GM23248 (cell line): ENCODE data around the gene CCDC85B. TPM values are rescaled to one million over a fixed set of nuclear protein-coding genes. Genes with fewer than 3 reads are reported as not detected.

Experiments used
- DNase-seq: peaks from one replicate; pipeline ENCODE4 v3.0.0-alpha.2; 2015
- H2AFZ ChIP-seq: fragments of 200-600 bp; sonication (generic); 2 replicates; pipeline ENCODE4 v1.6.1; 2016; ENCODE audit warnings: antibody characterized with exemption
- H3F3A ChIP-seq: fragments of 200-600 bp; sonication (generic); 2 replicates; pipeline ENCODE4 v1.6.1; 2016; ENCODE audit warnings: mild to moderate bottlenecking, antibody characterized with exemption, mixed run types; ENCODE audit not compliant: insufficient read depth
- H3K27ac ChIP-seq: fragments of 200-600 bp; sonication (generic); 2 replicates; pipeline ENCODE4 v1.5.1; 2016; ENCODE audit warnings: mild to moderate bottlenecking
- H3K27me3 ChIP-seq: fragments of 200-600 bp; sonication (generic); replicated peaks from 2 replicates; pipeline ENCODE4 v1.6.1; 2016; ENCODE audit warnings: mild to moderate bottlenecking; ENCODE audit not compliant: insufficient read depth
- H3K36me3 ChIP-seq: fragments of 200-600 bp; sonication (generic); 2 replicates; pipeline ENCODE4 v1.6.1; 2016; ENCODE audit warnings: low read depth, mild to moderate bottlenecking
- H3K4me1 ChIP-seq: fragments of 200-600 bp; sonication (generic); 2 replicates; pipeline ENCODE4 v1.6.1; 2016; ENCODE audit warnings: mild to moderate bottlenecking; ENCODE audit not compliant: insufficient read depth
- H3K4me2 ChIP-seq: fragments of 200-600 bp; sonication (generic); one replicate; pipeline ENCODE4 v1.6.1; 2016; ENCODE audit warnings: mild to moderate bottlenecking; ENCODE audit not compliant: unreplicated experiment
- H3K4me3 ChIP-seq: fragments of 200-600 bp; sonication (generic); 2 replicates; pipeline ENCODE4 v1.5.1; 2016; ENCODE audit warnings: mild to moderate bottlenecking
- H3K79me2 ChIP-seq: fragments of 200-600 bp; sonication (generic); 2 replicates; pipeline ENCODE4 v1.6.1; 2016; ENCODE audit warnings: mild to moderate bottlenecking; ENCODE audit not compliant: insufficient read depth
- H3K9ac ChIP-seq: fragments of 200-600 bp; sonication (generic); 2 replicates; pipeline ENCODE4 v1.6.1; 2016; ENCODE audit warnings: mild to moderate bottlenecking
- H3K9me2 ChIP-seq: fragments of 200-600 bp; sonication (generic); 2 replicates; pipeline ENCODE4 v1.6.1; 2016; ENCODE audit warnings: mixed run types, mild to moderate bottlenecking, moderate library complexity; ENCODE audit not compliant: insufficient read depth
- H3K9me3 ChIP-seq: fragments of 200-600 bp; sonication (generic); one replicate; pipeline ENCODE4 v1.6.1; 2017; ENCODE audit warnings: low read depth
- H4K20me1 ChIP-seq: fragments of 200-600 bp; sonication (generic); 2 replicates; pipeline ENCODE4 v1.6.0; 2016; ENCODE audit not compliant: insufficient read depth
- EZH2 ChIP-seq: fragments of 200-600 bp; sonication (generic); IDR thresholded peaks from 2 replicates; pipeline ENCODE4 v1.6.1; 2018; ENCODE audit warnings: antibody characterized with exemption, mild to moderate bottlenecking; ENCODE audit not compliant: insufficient read depth, poor library complexity, severe bottlenecking
- EZH2phosphoT487 ChIP-seq: fragments of 200-600 bp; sonication (generic); IDR thresholded peaks from 2 replicates; pipeline ENCODE4 v1.6.1; 2018; ENCODE audit warnings: antibody characterized with exemption, moderate library complexity, mild to moderate bottlenecking, low read depth; ENCODE audit not compliant: insufficient read depth
- WGBS, 2 experiments: methylation state at CpG; one replicate each; pipeline ENCODE4 v1.1.6; 2015 to 2017; ENCODE audit warnings: low lambda C conversion rate in 2 of 2, low coverage in 1 of 2; ENCODE audit errors: missing lambda C conversion rate in 2 of 2; 5-methylcytosine and 5-hydroxymethylcytosine counted together
- in situ Hi-C: fragments of 300-500 bp; cut with MboI; formaldehyde crosslinking; loops from 2 replicates; pipeline ENCODE4 v1.15.0; 2020
- polyA plus RNA-seq: library from polyadenylated mRNA; unstranded; fragments of >200 nt; fragmentation: Nextera tagmentation; extraction: Ambion mirVana; gene quantifications from 2 replicates; pipeline ENCODE4 v1.2.1, GENCODE V29; 2016
- total RNA-seq: library from RNA; depleted of rRNA; stranded (reverse); fragments of >200 nt; shearing (Covaris generic); gene quantifications from 2 replicates; pipeline ENCODE4 v1.2.3, GENCODE V29; 2014

CCDC85B gene
- total and polyA plus RNA-seq, 2 experiments from 2014 or later: 116 to 143 TPM

DNA sequence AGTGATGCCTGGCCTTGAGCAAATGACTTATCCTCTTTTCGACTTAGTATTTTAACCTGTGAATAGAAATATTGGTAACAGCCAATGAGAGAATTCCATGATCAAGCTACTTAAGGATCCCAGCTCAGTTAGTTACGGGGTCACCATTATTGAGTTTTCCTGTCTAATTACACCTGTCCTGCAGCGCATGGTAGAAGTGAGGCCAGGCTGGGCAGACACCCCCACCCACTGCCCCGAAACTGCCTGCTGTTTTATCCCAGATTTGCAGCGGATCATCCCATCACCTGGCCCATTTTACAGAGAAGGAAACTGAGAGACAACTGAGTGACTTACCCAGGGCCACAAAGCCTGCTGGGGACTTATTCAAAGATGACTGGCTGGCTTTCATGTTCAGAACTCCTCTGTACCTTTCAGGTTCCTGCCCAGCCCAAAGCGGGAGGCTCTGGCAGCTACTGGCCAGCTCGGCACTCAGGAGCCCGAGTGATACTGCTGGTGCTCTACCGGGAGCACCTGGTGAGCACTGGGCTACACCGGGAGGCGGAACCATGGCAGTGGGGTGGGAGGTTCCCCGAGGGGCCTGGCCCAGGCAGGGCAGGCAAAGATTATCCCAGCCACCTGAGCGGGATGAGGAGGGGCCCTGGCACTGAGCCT lies 28.8 kb upstream of the CCDC85B start:
- Histone ChIP-seq H3K9me2 (no peaks in the 10 kb centered on the region), H2AFZ (no peak overlapping the region), H3K9ac (peak overlapping the region; percentile 90), H3F3A (peaks cover 50% of the 10 kb centered on the region), H3K27me3 (no peaks in the 10 kb centered on the region), H4K20me1 (peaks cover 4% of the 10 kb centered on the region; the same call in 1 of the 2 replicates), H3K4me1 (peaks cover 12% of the 10 kb centered on the region), H3K4me3 (peak overlapping the region; percentile 92), H3K27ac (peak overlapping the region; percentile 84), H3K9me3 (no peaks in the 10 kb centered on the region), H3K79me2 (peaks cover 43% of the 10 kb centered on the region), H3K4me2 (peak overlapping the region; percentile 94), H3K36me3 (peaks cover 7% of the 10 kb centered on the region; the same call in 1 of the 2 replicates)
- DNase-seq: no peak
- 89 to 92% methylated on average over 9 to 13 of the region's 13 CpGs for WGBS, 2 experiments
- no peak for TF ChIP-seq EZH2phosphoT487
- TF ChIP-seq EZH2: no peak
- in situ Hi-C loops: no loop called here

DNA sequence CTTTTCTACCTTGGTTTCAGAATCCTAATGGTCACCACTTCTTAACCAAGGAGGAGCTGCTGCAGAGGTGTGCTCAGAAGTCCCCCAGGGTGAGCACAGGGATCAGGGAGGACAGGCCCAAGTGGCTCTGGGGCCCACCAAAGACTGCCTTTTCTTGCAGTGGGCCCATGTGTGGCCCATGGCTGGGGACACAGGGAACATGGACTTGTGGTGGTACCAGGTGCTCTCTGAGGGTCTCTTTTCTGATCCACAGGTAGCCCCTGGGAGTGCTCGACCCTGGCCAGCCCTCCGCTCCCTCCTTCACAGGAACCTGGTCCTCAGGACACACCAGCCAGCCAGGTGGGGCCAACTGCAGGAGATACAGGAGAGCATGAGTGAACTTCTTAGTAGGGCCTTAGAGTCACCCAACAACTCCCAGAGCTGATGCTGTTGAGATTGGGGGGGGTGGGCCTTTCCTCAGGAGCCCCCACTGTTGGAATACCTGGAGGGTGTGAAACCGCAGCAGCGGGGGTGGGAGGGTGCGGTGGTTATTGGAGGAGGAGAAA lies 28.2 kb upstream of the CCDC85B start:
- whole genome bisulfite sequencing, 2 experiments: 72 to 92% methylated on average over 4 to 5 of the region's 5 CpGs
- Histone ChIP-seq H3K9ac (peak overlapping the region; percentile 90; the same call in 1 of the 2 replicates), H3K4me1 (peaks cover 12% of the 10 kb centered on the region), H3K36me3 (peaks cover 12% of the 10 kb centered on the region; the same call in 1 of the 2 replicates), H3K9me3 (no peaks in the 10 kb centered on the region), H3K27ac (no peak overlapping the region), H2AFZ (no peak overlapping the region), H3K4me3 (peak overlapping the region; percentile 92), H3K27me3 (no peaks in the 10 kb centered on the region), H4K20me1 (no peaks in the 10 kb centered on the region), H3K9me2 (no peaks in the 10 kb centered on the region), H3F3A (peaks cover 52% of the 10 kb centered on the region), H3K4me2 (peak overlapping the region; percentile 94), H3K79me2 (peaks cover 37% of the 10 kb centered on the region)
- no peak for TF ChIP-seq EZH2phosphoT487
- TF ChIP-seq EZH2: no peak
- no peak for DNase-seq
- in situ Hi-C loops: no loop called here

DNA sequence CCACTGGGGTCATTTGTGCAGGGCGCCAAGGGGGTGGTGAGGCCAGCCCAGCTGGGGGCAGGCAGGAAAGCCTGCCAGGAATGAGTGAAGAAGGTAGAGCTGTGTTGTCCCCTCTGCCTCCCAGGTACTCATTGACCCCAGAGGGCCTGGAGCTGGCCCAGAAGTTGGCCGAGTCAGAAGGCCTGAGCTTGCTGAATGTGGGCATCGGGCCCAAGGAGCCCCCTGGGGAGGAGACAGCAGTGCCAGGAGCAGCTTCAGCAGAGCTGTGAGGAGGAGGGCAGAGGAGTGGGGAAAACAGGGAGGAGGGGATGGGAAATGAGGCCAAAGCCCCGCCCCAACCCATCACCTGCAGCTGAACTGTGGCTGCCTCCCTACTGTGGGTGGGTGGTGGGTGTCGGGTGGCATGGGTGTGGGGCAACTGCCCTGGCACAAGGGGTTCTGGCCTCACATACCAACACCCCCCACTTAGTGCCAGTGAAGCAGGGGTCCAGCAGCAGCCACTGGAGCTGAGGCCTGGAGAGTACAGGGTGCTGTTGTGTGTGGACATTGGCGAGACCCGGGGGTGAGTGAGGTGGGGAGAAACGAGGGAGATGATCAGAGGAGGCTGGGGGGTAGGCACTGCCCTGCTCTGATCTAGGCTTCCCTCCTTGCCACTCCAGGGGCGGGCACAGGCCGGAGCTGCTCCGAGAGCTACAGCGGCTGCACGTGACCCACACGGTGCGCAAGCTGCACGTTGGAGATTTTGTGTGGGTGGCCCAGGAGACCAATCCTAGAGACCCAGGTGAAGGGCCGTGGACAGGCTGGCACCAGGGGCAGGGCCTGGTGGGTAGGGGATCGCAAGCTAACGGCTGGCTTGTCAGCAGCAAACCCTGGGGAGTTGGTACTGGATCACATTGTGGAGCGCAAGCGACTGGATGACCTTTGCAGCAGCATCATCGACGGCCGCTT lies 27.3 kb upstream of the CCDC85B start:
- Histone ChIP-seq H3K9me3 (no peaks in the 10 kb centered on the region), H3K9ac (0 out of 2 replicates have a peak overlapping the region, but pooled peaks have one; percentile 90), H3K79me2 (peaks cover 36% of the 10 kb centered on the region), H2AFZ (no peak overlapping the region), H4K20me1 (no peaks in the 10 kb centered on the region), H3K4me2 (no peak overlapping the region), H3K27me3 (no peaks in the 10 kb centered on the region), H3F3A (peaks cover 60% of the 10 kb centered on the region), H3K36me3 (peaks cover 21% of the 10 kb centered on the region; the same call in 1 of the 2 replicates), H3K27ac (no peak overlapping the region), H3K9me2 (no peaks in the 10 kb centered on the region), H3K4me1 (peaks cover 12% of the 10 kb centered on the region), H3K4me3 (no peak overlapping the region)
- no peak for DNase-seq
- in situ Hi-C loops: no loop called here
- TF ChIP-seq EZH2: no peak
- no peak for TF ChIP-seq EZH2phosphoT487
- 84 to 87% methylated on average over 23 to 24 of the region's 24 CpGs for WGBS, 2 experiments

DNA sequence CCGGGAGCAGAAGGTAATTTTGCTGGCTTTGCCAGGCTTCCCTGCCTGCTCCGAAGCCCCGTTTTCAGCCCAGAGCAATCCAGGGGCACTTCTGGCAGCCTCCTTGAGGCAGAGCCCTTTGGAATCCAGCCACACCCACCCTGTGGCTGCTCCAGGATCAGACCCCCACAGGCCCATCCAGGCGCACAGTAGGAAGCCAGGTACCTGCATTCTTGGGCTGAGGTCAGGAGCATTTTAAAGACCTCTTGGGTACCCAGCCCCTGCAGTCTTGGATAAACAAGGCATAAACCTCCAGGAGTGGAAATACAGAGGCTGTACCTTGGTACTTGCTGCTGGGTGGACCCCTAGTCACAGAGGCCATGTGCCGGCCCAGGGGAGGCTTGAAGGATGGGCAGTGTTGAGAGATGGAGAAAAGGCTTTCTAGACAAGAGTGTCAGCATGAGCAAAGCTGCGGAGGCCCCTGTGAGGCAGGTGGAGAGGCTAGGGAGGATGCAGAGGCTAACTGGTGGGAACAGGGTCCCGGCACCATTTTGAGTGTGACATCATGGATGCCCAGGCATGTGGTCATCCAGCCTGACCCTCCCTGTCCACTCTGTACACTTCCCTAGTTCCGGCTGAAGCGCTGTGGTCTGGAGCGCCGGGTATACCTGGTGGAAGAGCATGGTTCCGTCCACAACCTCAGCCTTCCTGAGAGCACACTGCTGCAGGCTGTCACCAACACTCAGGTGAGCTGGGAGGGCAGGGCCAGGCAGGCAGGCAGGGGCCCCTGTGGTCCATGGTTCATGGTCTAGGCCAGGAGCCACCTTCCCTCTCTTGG lies 26.4 kb upstream of the CCDC85B start:
- Histone ChIP-seq H3K36me3 (peaks cover 26% of the 10 kb centered on the region; the same call in 1 of the 2 replicates), H3K4me2 (no peak overlapping the region), H3K9ac (no peak overlapping the region), H3K4me1 (peaks cover 12% of the 10 kb centered on the region), H3K9me2 (no peaks in the 10 kb centered on the region), H3K79me2 (peaks cover 44% of the 10 kb centered on the region), H3F3A (peaks cover 61% of the 10 kb centered on the region), H2AFZ (no peak overlapping the region), H3K27ac (no peak overlapping the region), H3K9me3 (no peaks in the 10 kb centered on the region), H3K4me3 (no peak overlapping the region), H3K27me3 (no peaks in the 10 kb centered on the region), H4K20me1 (no peaks in the 10 kb centered on the region)
- TF ChIP-seq EZH2 (no peak), EZH2phosphoT487 (no peak)
- no peak for DNase-seq
- WGBS, 2 experiments: 73 to 76% methylated on average over 12 of the region's 12 CpGs
- in situ Hi-C loops: no loop called here
